ENCODE results near the gene MAGI1.

DNA sequence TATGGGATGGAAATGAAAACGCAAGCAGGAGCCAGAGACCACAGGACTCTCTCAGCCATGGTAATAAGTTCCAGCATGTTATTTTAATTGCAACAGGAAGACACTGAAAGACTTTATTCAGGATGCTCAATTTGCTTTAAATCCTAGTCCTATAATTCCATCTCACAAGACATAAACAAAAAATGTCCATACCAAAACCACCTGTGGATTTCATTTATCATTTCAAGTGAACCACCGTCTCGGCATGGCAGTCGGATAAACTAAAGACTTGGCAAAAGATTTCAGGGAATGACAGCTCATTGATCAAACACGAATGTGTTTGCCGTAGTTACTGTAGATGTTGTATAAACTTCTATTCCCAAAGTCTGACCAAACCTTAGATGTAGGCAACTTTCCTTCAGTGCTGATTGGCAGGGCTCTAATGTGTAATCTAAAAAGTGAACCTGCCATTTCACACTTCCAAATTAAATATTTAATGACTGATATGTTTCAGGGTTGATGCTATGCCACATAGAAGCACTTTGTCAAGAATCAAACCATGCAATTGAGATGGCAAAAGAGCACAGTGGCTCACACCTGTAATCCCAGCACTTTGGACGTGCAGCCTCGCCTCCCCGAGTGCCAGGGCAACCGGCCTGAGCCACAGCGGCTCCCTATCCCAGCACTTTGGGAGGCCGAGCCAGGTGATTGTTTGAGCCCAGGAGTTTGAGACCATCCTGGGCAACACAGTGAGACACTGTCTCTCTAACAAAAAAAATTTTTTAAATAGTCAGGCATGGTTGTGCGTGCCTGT, 331.7 kb downstream of the MAGI1 start:
- TF ChIP-seq GATA2 (IDR thresholded peaks at IDR 0.05; ENCODE audit: low read depth, low read length) (no peak), GATA3 (IDR thresholded peaks at IDR 0.05; ENCODE audit: low read depth, low read length) (no peak)

All from SH-SY5Y (cell line).